Measurements from ENCODE around the gene TNFSF15.
"Not testable (repeated sequence)": the region's sequence is repeated elsewhere in the genome, so short reads cannot be mapped to it uniquely, and the experiment has no call there.

Gene TNFSF15

DNA sequence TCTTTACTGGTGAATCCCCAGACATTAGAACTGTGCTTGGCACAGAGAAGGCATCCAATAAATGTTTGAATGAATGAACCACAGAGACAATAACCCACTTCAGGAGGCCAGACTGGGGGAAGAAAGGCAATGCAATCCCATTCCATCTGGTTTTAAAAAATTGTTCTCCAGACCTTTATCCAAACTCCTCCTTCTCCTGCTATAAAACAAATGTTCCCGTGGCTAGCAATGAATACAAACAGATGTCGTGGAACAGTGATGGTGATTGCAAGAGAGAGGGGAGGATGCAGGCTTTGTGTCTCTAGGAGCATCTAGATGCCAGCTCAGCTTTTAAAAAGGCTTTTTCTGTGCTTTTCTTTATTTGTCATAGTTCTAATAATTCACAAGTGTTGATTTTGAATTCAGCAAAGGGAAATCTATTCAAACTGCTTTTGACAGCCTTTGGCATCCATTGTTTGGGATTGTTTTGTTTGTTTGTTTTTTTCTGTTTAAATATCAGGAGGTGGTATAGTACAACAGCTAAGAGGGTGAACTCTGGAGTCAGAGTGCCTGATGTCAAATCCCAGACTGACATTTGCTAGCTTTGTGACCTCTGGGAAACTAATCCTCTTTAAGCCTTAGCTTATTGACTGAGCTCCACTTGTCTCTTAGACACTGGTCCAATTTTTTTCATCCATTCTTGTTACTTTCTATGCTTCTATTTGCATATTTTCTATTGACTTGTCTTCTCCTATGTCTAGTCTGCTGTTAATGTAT lies 59.1 kb downstream of the TNFSF15 start:
- DNase-seq (ENCODE audit: low read depth) = no peak

GRCh38 chr9:114745879-114746550 lies 59.8 kb downstream of the TNFSF15 start:
- no peak for DNase-seq (ENCODE audit: low read depth)

- DNase-seq (ENCODE audit: low read depth) = no peak
Measured at GRCh38 chr9:114745108-114745848, 60.6 kb downstream of the TNFSF15 start.

- no peak for DNase-seq (ENCODE audit: low read depth)
Measured at GRCh38 chr9:114743446-114743845, 62.4 kb downstream of the TNFSF15 start.

DNA sequence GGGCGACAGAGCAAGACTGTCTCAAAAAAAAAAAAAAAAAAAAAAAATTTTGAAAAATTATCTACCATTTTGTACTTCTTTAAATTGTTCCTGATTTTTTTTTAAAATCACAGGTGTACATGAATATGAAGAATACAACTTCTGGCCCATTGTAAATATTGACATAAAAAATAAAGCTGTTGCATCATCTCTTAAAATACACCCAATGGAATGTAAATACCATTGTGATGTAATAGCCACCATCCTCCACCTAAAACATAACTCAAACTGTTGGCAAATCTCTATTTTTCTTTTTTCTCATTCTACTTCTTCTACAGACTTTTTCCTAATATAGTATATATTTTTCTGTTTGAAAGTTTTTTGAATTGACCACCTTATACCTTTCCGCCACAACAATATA lies 62.9 kb downstream of the TNFSF15 start:
- DNase-seq (ENCODE audit: low read depth) = no peak

GRCh38 chr9:114741521-114741920 lies 64.3 kb downstream of the TNFSF15 start:
- DNase-seq (ENCODE audit: low read depth) = not testable (repeated sequence)

GRCh38 chr9:114738581-114739316 lies 67.1 kb downstream of the TNFSF15 start:
- DNase-seq (ENCODE audit: low read depth) = peak; percentile 53

- DNase-seq (ENCODE audit: low read depth) = no peak
Measured at GRCh38 chr9:114737847-114738246, 68.0 kb downstream of the TNFSF15 start.

- DNase-seq (ENCODE audit: low read depth) = no peak
Measured at GRCh38 chr9:114737118-114737517, 68.7 kb downstream of the TNFSF15 start.

DNA sequence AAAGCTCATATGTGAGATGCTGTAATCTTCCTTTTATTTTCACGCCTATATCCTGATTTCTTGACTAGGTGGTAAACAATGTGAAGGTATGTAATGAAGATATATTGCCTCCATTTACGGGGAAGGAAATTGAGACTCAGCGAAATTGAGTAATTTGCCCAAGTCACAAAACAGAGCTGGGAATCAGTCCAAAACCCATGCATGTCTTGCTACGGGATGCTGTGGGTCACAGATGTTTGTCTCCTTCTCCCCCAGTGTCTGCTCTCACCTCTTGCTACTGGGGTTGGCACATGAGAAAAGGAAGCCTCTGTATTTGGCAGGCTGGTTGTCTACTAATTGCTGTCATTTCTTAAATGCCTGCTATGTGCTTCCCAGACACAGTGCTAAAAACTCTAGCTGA lies 70.1 kb downstream of the TNFSF15 start:
- no peak for DNase-seq (ENCODE audit: low read depth)

GRCh38 chr9:114735139-114735538 lies 70.7 kb downstream of the TNFSF15 start:
- DNase-seq (ENCODE audit: low read depth) = not testable (repeated sequence)
